ENCODE data around the gene ADH7.
"Not testable (repeated sequence)": the region's sequence is repeated elsewhere in the genome, so short reads cannot be mapped to it uniquely, and the experiment has no call there.

The ADH7 gene

GRCh38 chr4:99430106-99430505 is 5.0 kb downstream of the ADH7 start:
- H3K4me1 ChIP-seq (ENCODE audit: control insufficient read depth in 5 of 5, insufficient read depth in 5 of 5, low read length in 5 of 5) = no peaks in the 10 kb centered on the region
- H3K27ac ChIP-seq (ENCODE audit: low read depth, low read length) = no peak overlapping the region
- H3K9me3 ChIP-seq (ENCODE audit: control insufficient read depth in 5 of 5, low read length in 5 of 5) = no peaks in the 10 kb centered on the region
- H3K9ac ChIP-seq (ENCODE audit: low read length in 5 of 5) = no peak overlapping the region
- no peaks in the 10 kb centered on the region for H3K27me3 ChIP-seq (ENCODE audit: control insufficient read depth in 5 of 5, insufficient read depth in 4 of 5, low read length in 5 of 5)
- H3K36me3 ChIP-seq (ENCODE audit: control insufficient read depth in 5 of 5, insufficient read depth in 5 of 5, low read length in 5 of 5) = no peaks in the 10 kb centered on the region
- H3K4me3 ChIP-seq (ENCODE audit: low read depth in 1 of 5, low read length in 5 of 5) = no peak overlapping the region

GRCh38 chr4:99417125-99417524 is 18.0 kb downstream of the ADH7 start:
- Histone ChIP-seq H3K27ac (ENCODE audit: low read depth, low read length) (peak overlapping the region; percentile 32), H3K9ac (ENCODE audit: low read length in 5 of 5) (no peak overlapping the region), H3K4me1 (ENCODE audit: control insufficient read depth in 5 of 5, insufficient read depth in 5 of 5, low read length in 5 of 5) (peaks cover 0 to 39% (median 5%) of the 10 kb centered on the region in 5 donors), H3K36me3 (ENCODE audit: control insufficient read depth in 5 of 5, insufficient read depth in 5 of 5, low read length in 5 of 5) (no peaks in the 10 kb centered on the region), H3K27me3 (ENCODE audit: control insufficient read depth in 5 of 5, insufficient read depth in 4 of 5, low read length in 5 of 5) (no peaks in the 10 kb centered on the region), H3K4me3 (ENCODE audit: low read depth in 1 of 5, low read length in 5 of 5) (no peak overlapping the region), H3K9me3 (ENCODE audit: control insufficient read depth in 5 of 5, low read length in 5 of 5) (no peaks in the 10 kb centered on the region)

GRCh38 chr4:99415762-99416161 is 19.4 kb downstream of the ADH7 start:
- H3K4me1 ChIP-seq (ENCODE audit: control insufficient read depth in 5 of 5, insufficient read depth in 5 of 5, low read length in 5 of 5) = peaks cover 0 to 39% (median 5%) of the 10 kb centered on the region in 5 donors
- H3K4me3 ChIP-seq (ENCODE audit: low read depth in 1 of 5, low read length in 5 of 5); H3K36me3 ChIP-seq (ENCODE audit: control insufficient read depth in 5 of 5, insufficient read depth in 5 of 5, low read length in 5 of 5); H3K9ac ChIP-seq (ENCODE audit: low read length in 5 of 5); H3K27me3 ChIP-seq (ENCODE audit: control insufficient read depth in 5 of 5, insufficient read depth in 4 of 5, low read length in 5 of 5); H3K9me3 ChIP-seq (ENCODE audit: control insufficient read depth in 5 of 5, low read length in 5 of 5): not testable (repeated sequence)
- peak overlapping the region; percentile 68 for H3K27ac ChIP-seq (ENCODE audit: low read depth, low read length)

- H3K27me3 ChIP-seq (ENCODE audit: control insufficient read depth in 5 of 5, insufficient read depth in 4 of 5, low read length in 5 of 5); H3K9ac ChIP-seq (ENCODE audit: low read length in 5 of 5); H3K4me3 ChIP-seq (ENCODE audit: low read depth in 1 of 5, low read length in 5 of 5); H3K9me3 ChIP-seq (ENCODE audit: control insufficient read depth in 5 of 5, low read length in 5 of 5); H3K36me3 ChIP-seq (ENCODE audit: control insufficient read depth in 5 of 5, insufficient read depth in 5 of 5, low read length in 5 of 5): not testable (repeated sequence)
- Histone ChIP-seq H3K4me1 (ENCODE audit: control insufficient read depth in 5 of 5, insufficient read depth in 5 of 5, low read length in 5 of 5) (peaks cover 0 to 39% (median 5%) of the 10 kb centered on the region in 5 donors), H3K27ac (ENCODE audit: low read depth, low read length) (peak overlapping the region; percentile 68)
Measured at GRCh38 chr4:99414902-99415301, 20.2 kb downstream of the ADH7 start.

- H3K36me3 ChIP-seq (ENCODE audit: control insufficient read depth in 5 of 5, insufficient read depth in 5 of 5, low read length in 5 of 5) = no peaks in the 10 kb centered on the region
- no peaks in the 10 kb centered on the region for H3K9me3 ChIP-seq (ENCODE audit: control insufficient read depth in 5 of 5, low read length in 5 of 5)
Measured at GRCh38 chr4:99414401-99414800, 20.7 kb downstream of the ADH7 start.

GRCh38 chr4:99413140-99413539 is 22.0 kb downstream of the ADH7 start:
- H3K9ac ChIP-seq (ENCODE audit: low read length in 5 of 5) = peak overlapping the region in 1 of 5 donors; percentile 49
- no peaks in the 10 kb centered on the region for H3K36me3 ChIP-seq (ENCODE audit: control insufficient read depth in 5 of 5, insufficient read depth in 5 of 5, low read length in 5 of 5)
- H3K27me3 ChIP-seq (ENCODE audit: control insufficient read depth in 5 of 5, insufficient read depth in 4 of 5, low read length in 5 of 5) = no peaks in the 10 kb centered on the region
- H3K4me3 ChIP-seq (ENCODE audit: low read depth in 1 of 5, low read length in 5 of 5) = no peak overlapping the region
- no peaks in the 10 kb centered on the region for H3K9me3 ChIP-seq (ENCODE audit: control insufficient read depth in 5 of 5, low read length in 5 of 5)
- H3K4me1 ChIP-seq (ENCODE audit: control insufficient read depth in 5 of 5, insufficient read depth in 5 of 5, low read length in 5 of 5) = peaks cover 0 to 39% (median 5%) of the 10 kb centered on the region in 5 donors
- H3K27ac ChIP-seq (ENCODE audit: low read depth, low read length) = peak overlapping the region; percentile 68

More at GRCh38 chr4:99414401-99414800, 20.7 kb downstream of the ADH7 start:
- Histone ChIP-seq H3K9ac (ENCODE audit: low read length in 5 of 5) (no peak overlapping the region), H3K4me3 (ENCODE audit: low read depth in 1 of 5, low read length in 5 of 5) (no peak overlapping the region), H3K27me3 (ENCODE audit: control insufficient read depth in 5 of 5, insufficient read depth in 4 of 5, low read length in 5 of 5) (no peaks in the 10 kb centered on the region), H3K27ac (ENCODE audit: low read depth, low read length) (peak overlapping the region; percentile 68), H3K4me1 (ENCODE audit: control insufficient read depth in 5 of 5, insufficient read depth in 5 of 5, low read length in 5 of 5) (peaks cover 0 to 39% (median 5%) of the 10 kb centered on the region in 5 donors)

GRCh38 chr4:99411041-99411440 is 24.1 kb downstream of the ADH7 start:
- Histone ChIP-seq H3K36me3 (ENCODE audit: control insufficient read depth in 5 of 5, insufficient read depth in 5 of 5, low read length in 5 of 5) (no peaks in the 10 kb centered on the region), H3K27ac (ENCODE audit: low read depth, low read length) (no peak overlapping the region), H3K27me3 (ENCODE audit: control insufficient read depth in 5 of 5, insufficient read depth in 4 of 5, low read length in 5 of 5) (no peaks in the 10 kb centered on the region), H3K4me3 (ENCODE audit: low read depth in 1 of 5, low read length in 5 of 5) (no peak overlapping the region), H3K4me1 (ENCODE audit: control insufficient read depth in 5 of 5, insufficient read depth in 5 of 5, low read length in 5 of 5) (peaks cover 0 to 36% (median 0%) of the 10 kb centered on the region in 5 donors), H3K9me3 (ENCODE audit: control insufficient read depth in 5 of 5, low read length in 5 of 5) (no peaks in the 10 kb centered on the region), H3K9ac (ENCODE audit: low read length in 5 of 5) (no peak overlapping the region)

GRCh38 chr4:99410075-99410474 is 25.1 kb downstream of the ADH7 start:
- H3K4me3 ChIP-seq (ENCODE audit: low read depth in 1 of 5, low read length in 5 of 5) = no peak overlapping the region
- H3K36me3 ChIP-seq (ENCODE audit: control insufficient read depth in 5 of 5, insufficient read depth in 5 of 5, low read length in 5 of 5) = no peaks in the 10 kb centered on the region
- H3K27me3 ChIP-seq (ENCODE audit: control insufficient read depth in 5 of 5, insufficient read depth in 4 of 5, low read length in 5 of 5) = no peaks in the 10 kb centered on the region
- peaks cover 0 to 33% (median 4%) of the 10 kb centered on the region in 5 donors for H3K4me1 ChIP-seq (ENCODE audit: control insufficient read depth in 5 of 5, insufficient read depth in 5 of 5, low read length in 5 of 5)
- no peak overlapping the region for H3K9ac ChIP-seq (ENCODE audit: low read length in 5 of 5)
- no peak overlapping the region for H3K27ac ChIP-seq (ENCODE audit: low read depth, low read length)
- H3K9me3 ChIP-seq (ENCODE audit: control insufficient read depth in 5 of 5, low read length in 5 of 5) = no peaks in the 10 kb centered on the region

GRCh38 chr4:99408346-99408745 is 26.8 kb downstream of the ADH7 start:
- no peak overlapping the region for H3K4me3 ChIP-seq (ENCODE audit: low read depth in 1 of 5, low read length in 5 of 5)
- H3K4me1 ChIP-seq (ENCODE audit: control insufficient read depth in 5 of 5, insufficient read depth in 5 of 5, low read length in 5 of 5) = peaks cover 3 to 30% (median 18%) of the 10 kb centered on the region in 5 donors
- no peak overlapping the region for H3K9ac ChIP-seq (ENCODE audit: low read length in 5 of 5)
- H3K27me3 ChIP-seq (ENCODE audit: control insufficient read depth in 5 of 5, insufficient read depth in 4 of 5, low read length in 5 of 5) = no peaks in the 10 kb centered on the region
- no peaks in the 10 kb centered on the region for H3K9me3 ChIP-seq (ENCODE audit: control insufficient read depth in 5 of 5, low read length in 5 of 5)
- no peaks in the 10 kb centered on the region for H3K36me3 ChIP-seq (ENCODE audit: control insufficient read depth in 5 of 5, insufficient read depth in 5 of 5, low read length in 5 of 5)
- no peak overlapping the region for H3K27ac ChIP-seq (ENCODE audit: low read depth, low read length)

GRCh38 chr4:99405433-99406115 is 29.6 kb downstream of the ADH7 start:
- Histone ChIP-seq H3K27me3 (ENCODE audit: control insufficient read depth in 5 of 5, insufficient read depth in 4 of 5, low read length in 5 of 5) (no peaks in the 10 kb centered on the region), H3K27ac (ENCODE audit: low read depth, low read length) (peak overlapping the region; percentile 94), H3K4me1 (ENCODE audit: control insufficient read depth in 5 of 5, insufficient read depth in 5 of 5, low read length in 5 of 5) (peaks cover 3 to 46% (median 31%) of the 10 kb centered on the region in 5 donors), H3K36me3 (ENCODE audit: control insufficient read depth in 5 of 5, insufficient read depth in 5 of 5, low read length in 5 of 5) (no peaks in the 10 kb centered on the region), H3K9me3 (ENCODE audit: control insufficient read depth in 5 of 5, low read length in 5 of 5) (no peaks in the 10 kb centered on the region), H3K9ac (ENCODE audit: low read length in 5 of 5) (peak overlapping the region in 1 of 5 donors; percentile 86), H3K4me3 (ENCODE audit: low read depth in 1 of 5, low read length in 5 of 5) (no peak overlapping the region)
